ENCODE results near the gene RPH3AL. TPM values are rescaled to one million over a fixed set of nuclear protein-coding genes. Genes with fewer than 3 reads are reported as not detected.
"Not testable (repeated sequence)": the region's sequence is repeated elsewhere in the genome, so short reads cannot be mapped to it uniquely, and the experiment has no call there.

RPH3AL gene
- total and polyA plus RNA-seq, 9 donors = 5.8 to 43.8 (median 21.0) TPM

DNA sequence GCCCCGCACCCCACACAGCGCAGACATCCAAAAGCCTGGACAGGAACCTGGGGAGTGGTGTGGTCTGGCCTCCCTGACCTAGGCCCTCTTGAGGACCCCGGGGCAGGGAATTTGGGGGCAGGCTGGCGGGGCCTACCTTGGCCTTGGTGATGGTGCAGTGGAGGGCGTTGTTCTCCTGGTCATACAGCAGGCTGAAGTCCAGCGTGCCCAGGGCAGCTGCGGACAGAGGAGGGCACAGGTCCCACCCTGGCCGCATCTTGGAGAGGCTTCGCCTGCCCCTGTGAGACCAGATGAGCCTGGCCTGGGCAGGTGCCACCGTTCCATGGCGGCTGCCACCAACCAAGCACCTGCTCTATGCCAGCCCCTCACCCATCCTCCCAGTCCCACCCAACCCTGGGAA, 180.2 kb downstream of the RPH3AL start:
- Histone ChIP-seq H3K27me3 (no peaks in the 10 kb centered on the region), H3K36me3 (no peaks in the 10 kb centered on the region), H3K27ac (no peak overlapping the region), H3K9me3 (no peaks in the 10 kb centered on the region), H3K4me1 (ENCODE audit: insufficient read depth) (no peaks in the 10 kb centered on the region), H3K4me3 (no peak overlapping the region)
- intact Hi-C loops (cut with DNase I) = no loop called here
- TF ChIP-seq, protein P1, sequence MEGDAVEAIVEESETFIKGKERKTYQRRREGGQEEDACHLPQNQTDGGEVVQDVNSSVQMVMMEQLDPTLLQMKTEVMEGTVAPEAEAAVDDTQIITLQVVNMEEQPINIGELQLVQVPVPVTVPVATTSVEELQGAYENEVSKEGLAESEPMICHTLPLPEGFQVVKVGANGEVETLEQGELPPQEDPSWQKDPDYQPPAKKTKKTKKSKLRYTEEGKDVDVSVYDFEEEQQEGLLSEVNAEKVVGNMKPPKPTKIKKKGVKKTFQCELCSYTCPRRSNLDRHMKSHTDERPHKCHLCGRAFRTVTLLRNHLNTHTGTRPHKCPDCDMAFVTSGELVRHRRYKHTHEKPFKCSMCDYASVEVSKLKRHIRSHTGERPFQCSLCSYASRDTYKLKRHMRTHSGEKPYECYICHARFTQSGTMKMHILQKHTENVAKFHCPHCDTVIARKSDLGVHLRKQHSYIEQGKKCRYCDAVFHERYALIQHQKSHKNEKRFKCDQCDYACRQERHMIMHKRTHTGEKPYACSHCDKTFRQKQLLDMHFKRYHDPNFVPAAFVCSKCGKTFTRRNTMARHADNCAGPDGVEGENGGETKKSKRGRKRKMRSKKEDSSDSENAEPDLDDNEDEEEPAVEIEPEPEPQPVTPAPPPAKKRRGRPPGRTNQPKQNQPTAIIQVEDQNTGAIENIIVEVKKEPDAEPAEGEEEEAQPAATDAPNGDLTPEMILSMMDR (IDR thresholded peaks at IDR 0.05) = no peak
- TF ChIP-seq EP300 (IDR thresholded peaks at IDR 0.05) (no peak), POLR2A (IDR thresholded peaks at IDR 0.05) (no peak)
- no peak for DNase-seq
- 84 to 88% (median 85%) methylated on average over 11 of the region's 11 CpGs for WGBS, 3 donors

DNA sequence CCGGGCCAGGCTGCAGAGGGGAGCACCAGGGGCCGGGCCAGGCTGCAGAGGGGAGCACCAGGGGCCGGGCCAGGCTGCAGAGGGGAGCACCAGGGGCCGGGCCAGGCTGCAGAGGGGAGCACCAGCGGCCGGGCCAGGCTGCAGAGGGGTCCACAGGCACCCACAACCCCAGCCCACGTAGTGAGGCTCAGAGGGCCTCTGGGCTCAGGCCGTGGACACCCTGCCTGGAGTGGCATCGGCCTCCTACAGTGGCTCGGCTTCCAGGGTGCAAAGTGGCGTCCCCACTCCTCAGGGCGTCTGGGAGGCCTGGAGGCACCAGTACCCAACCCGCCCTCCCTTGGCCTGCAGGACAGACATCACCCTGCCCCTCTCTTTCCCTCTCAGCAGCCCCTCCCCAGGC, 180.7 kb downstream of the RPH3AL start:
- Histone ChIP-seq H3K4me3 (no peak overlapping the region), H3K27ac (no peak overlapping the region), H3K9me3 (no peaks in the 10 kb centered on the region), H3K4me1 (ENCODE audit: insufficient read depth) (no peaks in the 10 kb centered on the region), H3K27me3 (no peaks in the 10 kb centered on the region), H3K36me3 (no peaks in the 10 kb centered on the region)
- 87 to 96% (median 96%) methylated on average over 7 to 12 of the region's 13 CpGs for WGBS, 3 donors
- DNase-seq = no peak
- TF ChIP-seq EP300 (IDR thresholded peaks at IDR 0.05) = no peak
- TF ChIP-seq, protein P1 (IDR thresholded peaks at IDR 0.05) = no peak
- no peak for TF ChIP-seq POLR2A (IDR thresholded peaks at IDR 0.05)
- intact Hi-C loops (cut with DNase I) = no loop called here

DNA sequence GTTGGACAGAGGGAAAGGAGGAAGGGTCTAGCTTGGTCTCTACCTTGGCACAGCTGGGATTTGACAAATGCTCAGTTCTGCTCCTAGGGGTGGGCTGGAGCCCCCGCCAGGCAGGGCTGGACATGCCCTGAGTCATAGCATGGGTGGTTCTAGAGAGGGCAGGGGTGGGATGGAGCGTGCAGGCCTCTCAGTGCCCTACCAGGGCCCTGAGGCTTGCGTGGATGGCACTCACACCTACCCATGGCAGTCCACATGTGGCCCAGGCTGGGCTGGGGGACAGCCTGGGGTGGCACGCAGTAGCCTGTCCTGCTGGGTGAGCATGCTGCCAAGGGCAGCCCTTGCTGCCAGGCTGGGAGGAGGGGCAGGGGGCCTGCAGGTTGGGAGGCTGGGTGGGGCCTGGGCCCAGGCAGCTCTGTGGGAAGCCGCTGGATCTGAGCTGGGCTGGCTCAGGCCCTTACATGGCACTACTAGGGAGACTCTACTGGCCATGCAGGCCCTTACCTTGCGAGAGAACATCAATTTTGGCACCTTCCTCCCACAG, 182.4 kb downstream of the RPH3AL start:
- intact Hi-C loops (cut with DNase I) = no loop called here
- 94 to 97% (median 95%) methylated on average over 6 of the region's 6 CpGs for WGBS, 3 donors
- H3K9me3 ChIP-seq = no peaks in the 10 kb centered on the region
- DNase-seq = no peak
- H3K36me3 ChIP-seq = no peaks in the 10 kb centered on the region
- H3K27me3 ChIP-seq = no peaks in the 10 kb centered on the region
- no peak overlapping the region for H3K4me3 ChIP-seq
- H3K27ac ChIP-seq = no peak overlapping the region
- H3K4me1 ChIP-seq (ENCODE audit: insufficient read depth) = no peaks in the 10 kb centered on the region
- TF ChIP-seq EP300 (IDR thresholded peaks at IDR 0.05) (no peak), POLR2A (IDR thresholded peaks at IDR 0.05) (no peak)
- TF ChIP-seq, protein P1 (IDR thresholded peaks at IDR 0.05) = no peak

DNA sequence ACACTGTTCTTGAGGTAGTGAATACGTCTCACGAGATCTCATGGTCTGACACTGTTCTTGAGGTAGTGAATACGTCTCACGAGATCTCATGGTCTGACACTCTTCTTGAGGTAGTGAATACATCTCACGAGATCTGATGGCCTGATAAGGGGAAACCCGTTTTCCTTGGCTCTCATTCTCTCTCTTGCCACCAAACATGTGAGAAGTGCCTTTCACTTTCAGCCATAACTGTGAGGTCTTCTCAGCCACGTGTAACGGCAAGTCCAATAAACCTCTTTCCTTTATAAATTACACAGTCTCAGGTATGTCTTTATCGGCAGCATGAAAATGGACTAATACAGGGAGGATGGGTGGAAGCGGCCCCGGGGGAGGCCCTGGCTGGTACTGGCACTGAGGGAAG, 184.0 kb downstream of the RPH3AL start:
- not testable (repeated sequence) for H3K4me1 ChIP-seq (ENCODE audit: insufficient read depth); H3K9me3 ChIP-seq; H3K36me3 ChIP-seq; H3K4me3 ChIP-seq; DNase-seq; H3K27me3 ChIP-seq; H3K27ac ChIP-seq
- intact Hi-C loops (cut with DNase I) = loop anchor here in 1 of 4 donors (5.0 kb wide), 1 partner anchor 219 kb away; no protein-coding TSS in a partner anchor
- 85 to 89% (median 88%) methylated on average over 9 of the region's 11 CpGs for WGBS, 3 donors

DNA sequence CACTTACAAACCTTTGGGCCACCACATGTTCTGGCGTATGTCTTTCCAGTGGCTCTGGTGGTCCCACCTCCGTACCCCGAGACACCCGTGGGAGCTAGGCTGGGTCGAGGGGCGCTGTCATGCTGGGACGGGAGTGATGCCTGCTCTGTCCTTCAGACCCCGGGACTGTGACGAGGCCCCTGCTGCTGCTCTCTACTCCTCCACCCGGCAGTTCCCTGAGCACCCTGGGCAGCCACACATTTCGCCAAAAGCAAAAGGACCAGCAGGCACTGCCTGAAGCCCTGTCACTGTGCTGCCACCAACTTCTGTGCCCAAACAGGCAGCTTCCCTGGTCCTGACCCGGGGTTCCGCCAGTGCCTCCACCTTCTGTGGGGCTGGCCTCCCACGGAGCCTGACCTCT, 186.7 kb downstream of the RPH3AL start:
- no peak overlapping the region for H3K27ac ChIP-seq
- intact Hi-C loops (cut with DNase I) = loop anchor here in 1 of 4 donors (5.0 kb wide), 1 partner anchor 221 kb away; no protein-coding TSS in a partner anchor
- WGBS, 3 donors = 86 to 89% (median 88%) methylated on average over 14 of the region's 14 CpGs
- DNase-seq = no peak
- no peaks in the 10 kb centered on the region for H3K9me3 ChIP-seq
- no peaks in the 10 kb centered on the region for H3K36me3 ChIP-seq
- no peaks in the 10 kb centered on the region for H3K4me1 ChIP-seq (ENCODE audit: insufficient read depth)
- no peak overlapping the region for H3K4me3 ChIP-seq
- TF ChIP-seq, protein P1 (IDR thresholded peaks at IDR 0.05) = no peak
- no peak for TF ChIP-seq EP300 (IDR thresholded peaks at IDR 0.05)
- no peak for TF ChIP-seq POLR2A (IDR thresholded peaks at IDR 0.05)
- H3K27me3 ChIP-seq = no peaks in the 10 kb centered on the region

Data from ovary (tissue), 9 donors.